Measurements from ENCODE around the gene ITPKC. TPM values are rescaled to one million over a fixed set of nuclear protein-coding genes. Genes with fewer than 3 reads are reported as not detected.
A peak's percentile ranks its signal among the peaks of the same experiment; 100 is the strongest.

ITPKC gene
- total and polyA plus RNA-seq, 2 of the 13 experiments (the other 11 are each of a cell fraction or from before 2014, with no cell fraction given) = 6.9 to 11.2 TPM

DNA sequence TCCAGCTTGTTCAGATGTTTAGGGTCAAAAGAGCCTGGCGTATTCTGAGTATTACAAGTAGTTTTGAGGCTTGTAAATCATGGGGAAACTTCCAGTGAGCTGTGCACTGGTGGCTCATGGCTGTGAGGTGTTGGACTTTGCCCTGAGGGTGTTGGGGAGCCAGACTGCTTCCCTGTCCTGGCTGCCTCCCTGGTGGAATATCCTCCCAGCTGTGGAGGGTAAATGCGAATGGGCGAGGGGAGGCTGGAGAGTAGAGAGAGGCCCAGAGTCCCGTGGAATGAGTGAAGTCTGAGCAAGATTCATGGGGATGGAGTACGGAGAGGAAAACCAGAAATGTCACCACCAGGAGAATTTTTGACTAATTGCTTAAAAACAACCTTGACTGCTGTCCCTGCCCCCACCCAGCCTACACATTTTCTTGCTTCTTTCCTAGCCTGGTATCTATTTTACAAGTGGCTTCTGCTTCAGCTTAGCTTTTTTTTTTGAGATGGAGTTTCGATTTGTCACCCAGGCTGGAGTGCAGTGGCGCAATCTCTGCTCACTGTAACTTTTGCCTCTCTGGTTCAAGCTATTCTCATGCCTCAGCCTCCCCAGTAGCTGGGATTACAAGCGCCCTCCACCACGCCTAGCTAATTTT is 37.8 kb downstream of the ITPKC start (continued):
- TF ChIP-seq ZNF589 (CRISPR knock-in tag; conservative IDR thresholded peaks at IDR 0.05) (no peak), ZNF235 (CRISPR knock-in tag; IDR thresholded peaks at IDR 0.05; ENCODE audit: borderline replicate concordance) (no peak), REL (CRISPR knock-in tag; conservative IDR thresholded peaks at IDR 0.05) (no peak), NCOA2 (CRISPR knock-in tag; IDR thresholded peaks at IDR 0.05) (no peak; the same call in 1 of the 2 replicates), ZNF296 (CRISPR knock-in tag; conservative IDR thresholded peaks at IDR 0.05) (no peak), ZNF232 (CRISPR knock-in tag; IDR thresholded peaks at IDR 0.05; ENCODE audit: borderline replicate concordance) (no peak), SMARCC2 (IDR thresholded peaks at IDR 0.05) (no peak), NPAS2 (CRISPR knock-in tag; IDR thresholded peaks at IDR 0.05; ENCODE audit: borderline replicate concordance) (no peak), FOSL2 (CRISPR knock-in tag; IDR thresholded peaks at IDR 0.05) (peak; percentile 41; the same call in 1 of the 2 replicates), CENPT (CRISPR knock-in tag; IDR thresholded peaks at IDR 0.05; ENCODE audit: low read depth) (no peak), TEAD3 (CRISPR knock-in tag; optimal IDR thresholded peaks at IDR 0.05; ENCODE audit: borderline replicate concordance) (peak; percentile 18), PRPF4 (IDR thresholded peaks at IDR 0.05; ENCODE audit: low read depth, low read length, poor library complexity, severe bottlenecking) (no peak), SRSF1 (optimal IDR thresholded peaks at IDR 0.05; ENCODE audit: low read depth, low read length) (no peak), FOSL1 (CRISPR knock-in tag; IDR thresholded peaks at IDR 0.05; ENCODE audit: borderline replicate concordance) (no peak), ZNF24 (IDR thresholded peaks at IDR 0.05) (no peak), RXRB (CRISPR knock-in tag; IDR thresholded peaks at IDR 0.05; ENCODE audit: borderline replicate concordance) (no peak), ETV5 (CRISPR knock-in tag; IDR thresholded peaks at IDR 0.05; ENCODE audit: borderline replicate concordance) (no peak), NFYB (CRISPR knock-in tag; IDR thresholded peaks at IDR 0.05) (no peak), ZBTB42 (CRISPR knock-in tag; IDR thresholded peaks at IDR 0.05) (no peak)
- TF ChIP-seq, protein P1, sequence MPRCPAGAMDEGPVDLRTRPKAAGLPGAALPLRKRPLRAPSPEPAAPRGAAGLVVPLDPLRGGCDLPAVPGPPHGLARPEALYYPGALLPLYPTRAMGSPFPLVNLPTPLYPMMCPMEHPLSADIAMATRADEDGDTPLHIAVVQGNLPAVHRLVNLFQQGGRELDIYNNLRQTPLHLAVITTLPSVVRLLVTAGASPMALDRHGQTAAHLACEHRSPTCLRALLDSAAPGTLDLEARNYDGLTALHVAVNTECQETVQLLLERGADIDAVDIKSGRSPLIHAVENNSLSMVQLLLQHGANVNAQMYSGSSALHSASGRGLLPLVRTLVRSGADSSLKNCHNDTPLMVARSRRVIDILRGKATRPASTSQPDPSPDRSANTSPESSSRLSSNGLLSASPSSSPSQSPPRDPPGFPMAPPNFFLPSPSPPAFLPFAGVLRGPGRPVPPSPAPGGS (CRISPR knock-in tag; IDR thresholded peaks at IDR 0.05) = no peak
- TF ChIP-seq, protein P2, sequence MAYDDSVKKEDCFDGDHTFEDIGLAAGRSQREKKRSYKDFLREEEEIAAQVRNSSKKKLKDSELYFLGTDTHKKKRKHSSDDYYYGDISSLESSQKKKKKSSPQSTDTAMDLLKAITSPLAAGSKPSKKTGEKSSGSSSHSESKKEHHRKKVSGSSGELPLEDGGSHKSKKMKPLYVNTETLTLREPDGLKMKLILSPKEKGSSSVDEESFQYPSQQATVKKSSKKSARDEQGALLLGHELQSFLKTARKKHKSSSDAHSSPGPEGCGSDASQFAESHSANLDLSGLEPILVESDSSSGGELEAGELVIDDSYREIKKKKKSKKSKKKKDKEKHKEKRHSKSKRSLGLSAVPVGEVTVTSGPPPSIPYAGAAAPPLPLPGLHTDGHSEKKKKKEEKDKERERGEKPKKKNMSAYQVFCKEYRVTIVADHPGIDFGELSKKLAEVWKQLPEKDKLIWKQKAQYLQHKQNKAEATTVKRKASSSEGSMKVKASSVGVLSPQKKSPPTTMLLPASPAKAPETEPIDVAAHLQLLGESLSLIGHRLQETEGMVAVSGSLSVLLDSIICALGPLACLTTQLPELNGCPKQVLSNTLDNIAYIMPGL (CRISPR knock-in tag; IDR thresholded peaks at IDR 0.05; ENCODE audit: borderline replicate concordance in 1 of 2, low read depth in 1 of 2) = no peak
- TF ChIP-seq, protein P3, sequence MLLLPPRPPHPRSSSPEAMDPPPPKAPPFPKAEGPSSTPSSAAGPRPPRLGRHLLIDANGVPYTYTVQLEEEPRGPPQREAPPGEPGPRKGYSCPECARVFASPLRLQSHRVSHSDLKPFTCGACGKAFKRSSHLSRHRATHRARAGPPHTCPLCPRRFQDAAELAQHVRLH (CRISPR knock-in tag; IDR thresholded peaks at IDR 0.05; ENCODE audit: borderline replicate concordance, low read depth) = no peak
- TF ChIP-seq, protein P4, sequence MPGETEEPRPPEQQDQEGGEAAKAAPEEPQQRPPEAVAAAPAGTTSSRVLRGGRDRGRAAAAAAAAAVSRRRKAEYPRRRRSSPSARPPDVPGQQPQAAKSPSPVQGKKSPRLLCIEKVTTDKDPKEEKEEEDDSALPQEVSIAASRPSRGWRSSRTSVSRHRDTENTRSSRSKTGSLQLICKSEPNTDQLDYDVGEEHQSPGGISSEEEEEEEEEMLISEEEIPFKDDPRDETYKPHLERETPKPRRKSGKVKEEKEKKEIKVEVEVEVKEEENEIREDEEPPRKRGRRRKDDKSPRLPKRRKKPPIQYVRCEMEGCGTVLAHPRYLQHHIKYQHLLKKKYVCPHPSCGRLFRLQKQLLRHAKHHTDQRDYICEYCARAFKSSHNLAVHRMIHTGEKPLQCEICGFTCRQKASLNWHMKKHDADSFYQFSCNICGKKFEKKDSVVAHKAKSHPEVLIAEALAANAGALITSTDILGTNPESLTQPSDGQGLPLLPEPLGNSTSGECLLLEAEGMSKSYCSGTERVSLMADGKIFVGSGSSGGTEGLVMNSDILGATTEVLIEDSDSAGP (CRISPR knock-in tag; IDR thresholded peaks at IDR 0.05; ENCODE audit: borderline replicate concordance) = no peak
- TF ChIP-seq, protein P5, sequence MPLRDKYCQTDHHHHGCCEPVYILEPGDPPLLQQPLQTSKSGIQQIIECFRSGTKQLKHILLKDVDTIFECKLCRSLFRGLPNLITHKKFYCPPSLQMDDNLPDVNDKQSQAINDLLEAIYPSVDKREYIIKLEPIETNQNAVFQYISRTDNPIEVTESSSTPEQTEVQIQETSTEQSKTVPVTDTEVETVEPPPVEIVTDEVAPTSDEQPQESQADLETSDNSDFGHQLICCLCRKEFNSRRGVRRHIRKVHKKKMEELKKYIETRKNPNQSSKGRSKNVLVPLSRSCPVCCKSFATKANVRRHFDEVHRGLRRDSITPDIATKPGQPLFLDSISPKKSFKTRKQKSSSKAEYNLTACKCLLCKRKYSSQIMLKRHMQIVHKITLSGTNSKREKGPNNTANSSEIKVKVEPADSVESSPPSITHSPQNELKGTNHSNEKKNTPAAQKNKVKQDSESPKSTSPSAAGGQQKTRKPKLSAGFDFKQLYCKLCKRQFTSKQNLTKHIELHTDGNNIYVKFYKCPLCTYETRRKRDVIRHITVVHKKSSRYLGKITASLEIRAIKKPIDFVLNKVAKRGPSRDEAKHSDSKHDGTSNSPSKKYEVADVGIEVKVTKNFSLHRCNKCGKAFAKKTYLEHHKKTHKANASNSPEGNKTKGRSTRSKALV (CRISPR knock-in tag; IDR thresholded peaks at IDR 0.05) = no peak

Data from HepG2 (cell line).